ENCODE data around the gene EWSR1. TPM values are rescaled to one million over a fixed set of nuclear protein-coding genes. Genes with fewer than 3 reads are reported as not detected.

Gene EWSR1
- total RNA-seq, 2 donors from 2014 or later, result 145 to 236 TPM

DNA sequence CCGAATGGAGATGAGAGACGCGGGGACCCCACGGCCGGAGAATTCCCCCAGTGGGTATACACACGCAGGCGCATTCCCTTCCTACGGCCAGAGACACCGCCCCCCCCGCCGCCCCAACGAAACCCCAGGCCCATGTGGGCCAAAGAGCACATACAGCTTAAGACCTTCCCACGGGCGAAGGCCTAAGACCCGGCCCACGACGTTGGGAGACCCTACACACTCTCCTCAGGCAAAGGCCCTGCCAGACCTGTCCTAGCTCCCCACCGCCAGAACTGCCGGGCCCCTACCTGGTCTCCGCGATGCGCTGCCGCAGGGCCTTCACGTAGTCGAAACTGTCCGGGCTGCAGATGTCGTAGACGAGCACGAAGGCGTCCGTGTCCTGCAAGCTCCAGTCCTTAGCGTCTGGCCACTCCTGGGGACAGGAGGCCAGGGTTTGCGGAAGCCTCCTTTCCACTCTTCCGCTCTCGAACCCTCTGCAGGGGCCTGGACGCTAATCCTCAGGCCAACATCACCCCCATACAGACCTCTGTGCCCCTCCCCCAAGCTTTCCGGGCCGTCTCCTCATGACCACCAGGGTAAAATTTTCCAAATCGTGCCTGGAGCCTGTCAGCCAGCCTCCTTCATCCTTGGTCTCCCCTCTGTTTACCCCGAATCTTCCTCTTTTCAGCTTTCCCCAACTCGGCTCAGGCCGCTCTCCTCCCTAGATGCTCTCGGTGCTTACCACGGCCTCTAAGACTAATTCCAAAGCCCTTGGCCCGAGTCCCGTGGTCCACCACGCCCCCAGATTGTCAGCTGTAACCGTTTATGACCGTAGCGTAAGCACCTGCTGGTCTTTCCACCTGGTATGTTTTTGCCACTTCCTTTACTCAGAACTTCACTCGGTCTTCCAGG lies 45.8 kb downstream of the EWSR1 start:
- Histone ChIP-seq H3K36me3 (no peaks in the 10 kb centered on the region), H3K27ac (no peak overlapping the region), H3K9ac (ENCODE audit: low read depth in 2 of 2, low read length in 2 of 2) (peak overlapping the region in 1 of 2 donors; percentile 40), H3K4me3 (no peak overlapping the region), H3K9me3 (no peaks in the 10 kb centered on the region), H3K4me1 (peaks cover 42% of the 10 kb centered on the region), H3K27me3 (peaks cover 27% of the 10 kb centered on the region)
- TF ChIP-seq, protein P1, sequence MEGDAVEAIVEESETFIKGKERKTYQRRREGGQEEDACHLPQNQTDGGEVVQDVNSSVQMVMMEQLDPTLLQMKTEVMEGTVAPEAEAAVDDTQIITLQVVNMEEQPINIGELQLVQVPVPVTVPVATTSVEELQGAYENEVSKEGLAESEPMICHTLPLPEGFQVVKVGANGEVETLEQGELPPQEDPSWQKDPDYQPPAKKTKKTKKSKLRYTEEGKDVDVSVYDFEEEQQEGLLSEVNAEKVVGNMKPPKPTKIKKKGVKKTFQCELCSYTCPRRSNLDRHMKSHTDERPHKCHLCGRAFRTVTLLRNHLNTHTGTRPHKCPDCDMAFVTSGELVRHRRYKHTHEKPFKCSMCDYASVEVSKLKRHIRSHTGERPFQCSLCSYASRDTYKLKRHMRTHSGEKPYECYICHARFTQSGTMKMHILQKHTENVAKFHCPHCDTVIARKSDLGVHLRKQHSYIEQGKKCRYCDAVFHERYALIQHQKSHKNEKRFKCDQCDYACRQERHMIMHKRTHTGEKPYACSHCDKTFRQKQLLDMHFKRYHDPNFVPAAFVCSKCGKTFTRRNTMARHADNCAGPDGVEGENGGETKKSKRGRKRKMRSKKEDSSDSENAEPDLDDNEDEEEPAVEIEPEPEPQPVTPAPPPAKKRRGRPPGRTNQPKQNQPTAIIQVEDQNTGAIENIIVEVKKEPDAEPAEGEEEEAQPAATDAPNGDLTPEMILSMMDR (IDR thresholded peaks at IDR 0.05), result no peak
- intact Hi-C loops (cut with DNase I), result no loop called here
- peak; percentile 69 for DNase-seq

GRCh38 chr22:29314537-29315285 lies 46.6 kb downstream of the EWSR1 start:
- Histone ChIP-seq H3K9ac (ENCODE audit: low read depth in 2 of 2, low read length in 2 of 2) (peak overlapping the region in 1 of 2 donors; percentile 35), H3K9me3 (no peaks in the 10 kb centered on the region), H3K27ac (no peak overlapping the region), H3K27me3 (peaks cover 27% of the 10 kb centered on the region), H3K4me3 (peak overlapping the region; percentile 26), H3K4me1 (peaks cover 33% of the 10 kb centered on the region), H3K36me3 (no peaks in the 10 kb centered on the region)
- intact Hi-C loops (cut with DNase I), result no loop called here
- TF ChIP-seq, protein P1 (IDR thresholded peaks at IDR 0.05), result no peak
- DNase-seq, result peak; percentile 51

DNA sequence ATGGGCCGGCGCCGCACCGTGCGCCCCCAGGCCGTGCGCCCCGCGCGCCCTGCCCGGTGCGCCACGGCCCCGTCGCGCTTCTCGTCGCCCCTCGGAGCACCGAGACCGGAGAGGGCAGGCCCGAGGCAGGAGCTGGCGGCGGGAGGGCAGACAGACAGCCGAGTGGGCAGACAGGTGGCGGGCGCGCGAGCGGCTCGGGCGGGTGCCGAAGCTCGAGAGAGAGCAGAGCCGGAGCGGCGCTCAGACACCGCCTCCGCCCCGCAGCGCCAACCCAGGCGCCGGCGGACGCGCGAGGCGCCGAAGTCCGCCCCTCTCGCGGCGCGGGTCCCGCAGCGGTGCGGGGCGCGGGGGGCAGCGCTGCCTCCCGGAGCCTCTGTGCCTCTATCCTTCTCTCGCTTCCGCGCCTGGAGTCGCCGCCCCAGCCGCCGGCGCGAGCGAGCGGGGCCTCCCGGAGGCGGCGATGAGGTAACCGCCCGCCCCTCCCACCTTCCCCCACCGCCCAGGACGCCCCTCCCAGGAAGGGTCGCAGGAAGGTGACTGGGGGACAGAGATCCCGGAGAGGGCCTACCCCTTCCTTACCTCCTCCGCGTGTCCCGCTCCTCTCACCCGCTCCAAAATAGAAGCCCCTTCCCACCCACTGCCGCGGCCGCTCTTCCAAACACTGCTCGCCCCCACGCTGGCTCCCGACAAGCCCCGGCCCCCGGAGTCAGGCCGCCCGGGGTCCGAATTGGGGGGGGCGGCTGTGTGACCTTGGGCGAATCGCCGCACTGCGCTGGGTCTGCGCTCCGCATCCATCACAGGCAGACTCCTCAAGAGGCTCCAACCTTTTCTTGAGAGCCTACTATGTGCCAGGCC lies 47.4 kb downstream of the EWSR1 start, which contains the start of gene RASL10A:
Gene RASL10A (minus strand): TSS at position 412 of the 855 bp plus-strand sequence. CDS start 451 bp downstream, outside the sequence.
- TF ChIP-seq, protein P1 (IDR thresholded peaks at IDR 0.05), result no peak
- Histone ChIP-seq H3K9me3 (no peaks in the 10 kb centered on the region), H3K27me3 (peaks cover 27% of the 10 kb centered on the region), H3K9ac (ENCODE audit: low read depth in 2 of 2, low read length in 2 of 2) (peak within 1 kb of the TSS in 1 of 2 donors; percentile 35), H3K36me3 (no peaks in the 10 kb centered on the region), H3K4me1 (peaks cover 28% of the 10 kb centered on the region), H3K27ac (no peak within 1 kb of the TSS), H3K4me3 (peak within 1 kb of the TSS; percentile 26)
- intact Hi-C loops (cut with DNase I), result no loop called here
- DNase-seq, result no peak

DNA sequence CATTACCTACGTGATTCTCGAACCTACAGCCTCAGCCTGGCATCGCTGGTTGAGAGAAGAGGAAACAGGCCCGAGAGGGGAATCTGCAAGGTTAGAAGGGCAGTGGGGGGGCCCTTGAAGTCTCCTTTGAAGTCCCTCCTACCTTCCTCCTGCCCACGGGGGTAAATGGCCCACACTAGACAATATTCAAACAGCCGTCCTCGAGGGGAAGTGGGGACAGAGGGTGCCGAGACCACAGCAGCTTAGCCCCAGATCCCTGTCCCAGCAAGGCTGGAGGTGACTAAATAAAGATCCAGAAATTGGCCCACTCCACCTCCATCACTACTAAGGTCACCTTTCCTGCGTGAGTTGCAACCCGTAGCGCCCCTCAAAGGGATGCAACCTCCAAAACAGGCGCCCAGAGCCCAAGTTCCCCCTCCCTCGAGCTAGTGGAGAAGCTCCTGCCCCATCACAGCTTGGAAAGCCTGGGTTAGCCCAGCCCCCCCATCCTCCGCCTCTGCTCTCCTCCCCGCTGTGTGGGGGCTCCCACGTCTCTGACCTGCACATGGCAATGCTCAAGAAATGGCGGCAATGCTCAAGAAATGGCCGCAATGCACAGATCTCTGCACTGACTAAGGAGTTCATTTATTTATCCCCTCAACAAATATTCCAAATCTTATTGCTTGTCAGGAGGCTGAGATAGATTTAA lies 48.2 kb downstream of the EWSR1 start:
- H3K4me3 ChIP-seq, result no peak overlapping the region
- no peaks in the 10 kb centered on the region for H3K9me3 ChIP-seq
- H3K27ac ChIP-seq, result no peak overlapping the region
- no peak for DNase-seq
- H3K27me3 ChIP-seq, result peaks cover 27% of the 10 kb centered on the region
- intact Hi-C loops (cut with DNase I), result no loop called here
- H3K4me1 ChIP-seq, result peaks cover 23% of the 10 kb centered on the region
- H3K36me3 ChIP-seq, result no peaks in the 10 kb centered on the region
- TF ChIP-seq, protein P1 (IDR thresholded peaks at IDR 0.05), result no peak
- H3K9ac ChIP-seq (ENCODE audit: low read depth in 2 of 2, low read length in 2 of 2), result no peak overlapping the region

Data from colonic mucosa (tissue), 4 donors.